D721Med (cell line): ENCODE results near the gene SOX8.

Experiments used
- DNase-seq: peaks from one replicate; pipeline ENCODE4 v3.0.0; 2011; ENCODE audit warnings: low spot score; ENCODE audit not compliant: insufficient read length
- FAIRE-seq: peaks from 2 replicates; lab custom pipeline; 2011; peaks lifted over from hg19 to GRCh38; lab: Jason Lieb, UNC
- TF ChIP-seq, protein P1 (sequence below): IDR thresholded peaks from 2 replicates; pipeline ENCODE4 v1.5.1; 2012; ENCODE audit warnings: mild to moderate bottlenecking, control low read depth; ENCODE audit not compliant: insufficient read depth; ENCODE audit errors: missing control alignments

SOX8 gene

DNA sequence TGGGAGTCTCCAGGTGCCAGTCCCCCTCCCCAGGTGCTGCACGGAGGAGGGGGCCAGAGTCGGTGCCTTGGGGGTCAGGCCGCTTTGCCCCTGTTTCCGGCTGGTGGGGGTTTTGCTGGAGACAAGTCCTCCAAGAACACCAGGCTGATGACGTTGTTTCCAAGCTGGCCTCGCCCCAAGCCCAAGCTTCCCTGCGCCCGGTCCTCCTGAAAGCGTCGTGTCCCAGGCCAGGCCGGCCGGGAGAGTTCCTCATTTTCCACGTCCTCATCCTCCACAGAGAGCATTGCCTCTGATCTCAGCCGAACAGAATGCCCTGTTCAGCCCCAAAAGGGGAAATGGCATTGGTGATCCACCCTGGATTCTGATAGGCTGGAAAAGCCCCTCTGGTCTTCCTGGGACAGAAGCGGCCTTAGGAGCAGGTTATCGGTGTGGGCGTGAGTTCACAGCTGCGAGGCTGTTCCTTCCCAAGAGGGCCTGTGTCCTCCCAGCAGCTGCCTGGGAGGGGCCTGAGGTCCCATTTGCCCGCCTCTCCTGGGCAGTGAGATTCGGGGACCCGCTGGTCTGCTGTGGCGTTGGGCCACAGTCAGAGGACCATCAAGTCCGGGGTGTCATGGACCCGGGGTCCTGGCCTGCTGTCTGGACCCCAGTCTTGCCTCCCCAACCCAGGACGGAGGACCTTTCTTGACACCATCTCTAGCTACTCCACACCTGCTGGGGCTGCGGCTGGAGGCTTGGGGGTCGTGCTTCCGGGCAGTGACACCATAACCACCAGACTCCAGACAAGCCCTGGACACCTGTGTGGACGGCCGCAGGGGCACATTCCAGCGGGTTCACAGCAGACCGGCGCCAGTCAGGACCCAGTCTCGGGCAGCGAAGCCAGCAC lies 7.1 kb downstream of the SOX8 start:
- TF ChIP-seq, protein P1, sequence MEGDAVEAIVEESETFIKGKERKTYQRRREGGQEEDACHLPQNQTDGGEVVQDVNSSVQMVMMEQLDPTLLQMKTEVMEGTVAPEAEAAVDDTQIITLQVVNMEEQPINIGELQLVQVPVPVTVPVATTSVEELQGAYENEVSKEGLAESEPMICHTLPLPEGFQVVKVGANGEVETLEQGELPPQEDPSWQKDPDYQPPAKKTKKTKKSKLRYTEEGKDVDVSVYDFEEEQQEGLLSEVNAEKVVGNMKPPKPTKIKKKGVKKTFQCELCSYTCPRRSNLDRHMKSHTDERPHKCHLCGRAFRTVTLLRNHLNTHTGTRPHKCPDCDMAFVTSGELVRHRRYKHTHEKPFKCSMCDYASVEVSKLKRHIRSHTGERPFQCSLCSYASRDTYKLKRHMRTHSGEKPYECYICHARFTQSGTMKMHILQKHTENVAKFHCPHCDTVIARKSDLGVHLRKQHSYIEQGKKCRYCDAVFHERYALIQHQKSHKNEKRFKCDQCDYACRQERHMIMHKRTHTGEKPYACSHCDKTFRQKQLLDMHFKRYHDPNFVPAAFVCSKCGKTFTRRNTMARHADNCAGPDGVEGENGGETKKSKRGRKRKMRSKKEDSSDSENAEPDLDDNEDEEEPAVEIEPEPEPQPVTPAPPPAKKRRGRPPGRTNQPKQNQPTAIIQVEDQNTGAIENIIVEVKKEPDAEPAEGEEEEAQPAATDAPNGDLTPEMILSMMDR = no peak
- FAIRE-seq (no peak), DNase-seq (no peak)

DNA sequence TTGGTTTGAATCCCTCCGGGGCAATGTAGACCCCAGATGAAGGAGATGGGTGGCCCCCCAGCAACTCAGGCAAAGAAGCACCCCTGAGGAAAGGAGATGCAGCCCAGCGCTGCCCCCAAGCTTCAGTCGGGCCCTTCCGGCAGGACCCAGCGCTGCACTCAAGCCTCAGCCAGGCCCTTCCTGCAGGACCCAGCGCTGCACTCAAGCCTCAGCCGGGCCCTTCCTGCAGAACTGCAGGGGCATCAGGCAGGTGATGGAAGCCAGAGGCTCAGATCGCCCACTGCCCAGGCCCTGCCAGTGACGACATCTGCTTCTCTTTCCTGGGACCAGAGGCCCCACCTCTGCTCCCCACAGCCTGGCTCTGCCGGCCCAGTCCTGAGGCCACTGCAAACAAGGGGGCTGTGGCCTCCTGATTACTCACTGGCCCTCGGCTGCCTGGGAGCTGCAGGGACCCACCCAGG lies 7.8 kb downstream of the SOX8 start:
- FAIRE-seq = no peak
- TF ChIP-seq, protein P1 = no peak
- no peak for DNase-seq

DNA sequence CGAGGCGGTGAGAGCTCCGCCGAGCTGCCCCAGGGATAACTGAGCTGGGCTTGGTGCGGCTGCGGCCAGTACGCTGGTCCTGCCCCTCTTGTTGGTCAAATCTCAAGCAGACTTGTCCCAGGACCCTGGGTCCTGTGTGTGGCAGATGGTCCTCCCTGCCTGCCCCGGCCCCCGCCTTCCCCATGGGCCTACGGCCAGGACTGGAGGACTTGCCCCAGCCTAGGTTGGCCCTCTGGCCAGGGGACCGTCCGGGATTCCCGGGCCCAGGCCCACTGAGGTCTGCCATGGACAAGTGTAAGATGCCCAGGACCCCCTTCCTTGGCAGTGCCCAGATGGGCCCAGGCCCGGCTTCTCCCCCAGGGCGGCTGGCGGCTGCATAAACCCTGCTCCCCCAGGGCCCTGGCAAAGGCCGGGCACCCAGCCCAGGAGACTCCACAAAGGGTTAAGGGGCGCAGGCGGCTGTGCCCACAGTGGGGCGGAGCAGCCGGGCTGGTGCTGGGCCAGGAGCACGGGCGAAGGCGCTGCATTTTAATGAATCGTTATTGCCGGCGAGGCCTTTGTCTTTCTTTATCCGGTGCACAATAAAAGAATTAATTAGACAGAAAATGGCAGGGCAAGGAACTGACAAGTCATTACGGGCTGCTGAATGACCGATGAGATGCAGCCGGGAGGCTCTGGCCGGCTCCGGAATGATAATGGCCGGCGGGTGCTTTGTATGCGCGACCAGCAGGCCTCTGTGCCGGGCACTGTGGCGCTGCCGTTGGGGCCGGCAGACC lies 9.1 kb downstream of the SOX8 start:
- no peak for DNase-seq
- no peak for FAIRE-seq
- TF ChIP-seq, protein P1 = no peak

DNA sequence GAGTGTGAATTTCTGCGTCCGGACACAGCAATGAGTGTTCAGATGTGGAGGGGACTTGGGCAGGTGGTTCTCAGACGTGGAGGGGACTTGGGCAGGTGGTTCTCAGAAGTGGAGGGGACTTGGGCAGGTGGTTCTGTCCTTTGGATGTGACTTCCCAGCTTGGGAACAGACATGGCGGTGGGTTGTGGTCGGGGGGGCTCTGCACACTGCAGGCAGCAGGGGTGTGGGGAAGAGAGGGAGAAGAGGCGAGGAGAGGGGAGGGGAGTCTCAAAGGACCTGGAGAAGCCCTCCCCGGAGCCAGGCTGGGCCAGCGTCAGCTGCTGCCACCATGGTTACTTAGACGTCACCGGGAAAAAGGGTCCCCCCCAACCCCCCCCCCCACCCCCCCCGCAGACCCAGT lies 9.8 kb downstream of the SOX8 start:
- TF ChIP-seq, protein P1 = no peak
- DNase-seq (no peak), FAIRE-seq (no peak)

DNA sequence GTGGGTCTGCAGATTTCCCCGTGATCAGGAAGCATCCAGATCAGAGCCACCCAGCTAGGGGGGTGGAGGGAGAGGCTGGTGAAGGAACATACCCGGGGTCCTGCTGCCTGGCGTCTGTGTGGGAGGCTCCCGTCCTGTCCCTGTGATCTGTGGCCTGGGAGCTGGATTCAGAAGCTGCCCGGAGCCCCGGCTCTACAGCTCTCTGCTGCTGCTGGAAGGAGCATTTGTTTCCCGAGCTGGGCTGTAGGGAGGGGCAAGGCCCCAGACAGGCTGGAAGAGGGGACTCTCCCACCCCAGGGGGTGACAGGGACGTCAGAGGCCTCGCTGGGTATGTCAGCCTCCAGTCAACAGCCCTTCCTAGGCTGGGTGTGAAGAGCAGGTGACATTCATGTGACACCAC lies 10.2 kb downstream of the SOX8 start:
- FAIRE-seq = no peak
- DNase-seq = no peak
- TF ChIP-seq, protein P1 = no peak

DNA sequence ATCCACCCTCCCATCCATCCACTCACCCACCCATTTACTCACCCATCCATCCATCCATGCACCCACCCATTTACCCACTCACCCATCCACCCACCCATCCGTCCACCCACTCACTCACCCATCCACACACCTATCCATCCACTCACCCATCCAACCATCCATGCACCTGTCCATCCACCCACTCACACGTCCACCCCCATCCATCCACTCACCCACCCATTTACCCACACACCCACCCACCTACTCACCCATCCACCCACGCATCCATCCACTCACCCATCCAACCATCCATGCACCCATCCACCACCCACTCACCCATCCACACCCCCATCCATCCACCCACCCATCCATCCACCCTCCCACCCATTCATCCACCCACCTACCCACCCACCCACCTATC lies 12.2 kb downstream of the SOX8 start:
- DNase-seq = no peak
- FAIRE-seq = no peak

More for the DNA sequence above, 12.2 kb downstream of the SOX8 start:
- TF ChIP-seq, protein P1 = no peak
